Measurements from ENCODE around the gene TVP23A. TPM values are rescaled to one million over a fixed set of nuclear protein-coding genes. Genes with fewer than 3 reads are reported as not detected.

The TVP23A gene
- total RNA-seq, 1 experiment from 2014 or later: not detected

- Mint-ChIP-seq H3K9me3 (ENCODE audit: unreplicated experiment) (no peaks in the 10 kb centered on the region), H3K4me1 (ENCODE audit: insufficient read depth, unreplicated experiment) (no peaks in the 10 kb centered on the region), H3K36me3 (ENCODE audit: insufficient read depth, unreplicated experiment) (peaks cover 46% of the 10 kb centered on the region), H3K4me3 (ENCODE audit: unreplicated experiment) (no peak overlapping the region), H3K27me3 (ENCODE audit: insufficient read depth, unreplicated experiment) (no peaks in the 10 kb centered on the region), H3K27ac (ENCODE audit: low read depth, unreplicated experiment) (no peak overlapping the region)
- BruUV-seq (replicated peaks): no TSS peak
- no peak for TF ChIP-seq CTCF (IDR thresholded peaks at IDR 0.05; ENCODE audit: unreplicated experiment)
- ChIA-PET POLR2A (no interaction called here), CTCF (interaction anchor here (0.6 kb wide), 1 partner anchor 219 kb away, joined by 3 read pairs; no protein-coding TSS in a partner anchor)
- intact Hi-C loops (cut with micrococcal nuclease): no loop called here
- no peak for DNase-seq (ENCODE audit: unreplicated experiment)
Measured at GRCh38 chr16:10760858-10761257, 57.7 kb downstream of the TVP23A start.

GRCh38 chr16:10756574-10756973 lies 62.0 kb downstream of the TVP23A start:
- no peak overlapping the region for H3K4me3 Mint-ChIP-seq (ENCODE audit: unreplicated experiment)
- CTCF ChIA-PET: interaction anchor here (1.0 to 1.2 kb wide), 2 partner anchors 13 to 162 kb away, joined by 4 to 6 read pairs; partner anchors contain the start of gene NUBP1

DNA sequence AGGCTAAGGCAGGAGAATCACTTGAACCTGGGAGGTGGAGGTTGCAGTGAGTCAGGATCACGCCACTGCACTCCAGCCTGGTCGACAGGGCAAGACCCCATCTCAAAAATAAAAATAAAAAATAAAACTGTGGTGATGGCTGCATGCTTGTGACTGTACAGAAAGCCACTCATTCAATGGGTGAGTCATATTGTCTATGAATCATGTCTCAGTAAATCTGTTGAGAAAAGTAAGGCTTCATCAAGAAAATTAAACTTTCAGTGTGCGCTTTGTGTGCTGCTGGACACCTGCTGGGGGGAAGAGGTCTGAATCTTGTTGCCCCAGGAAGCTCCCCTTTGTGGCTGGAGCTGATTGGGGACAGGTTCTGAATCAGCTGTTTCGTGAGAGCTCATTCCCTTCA lies 63.7 kb downstream of the TVP23A start:
- Mint-ChIP-seq H3K36me3 (ENCODE audit: insufficient read depth, unreplicated experiment) (peaks cover 40% of the 10 kb centered on the region), H3K4me1 (ENCODE audit: insufficient read depth, unreplicated experiment) (peaks cover 11% of the 10 kb centered on the region), H3K27me3 (ENCODE audit: insufficient read depth, unreplicated experiment) (no peaks in the 10 kb centered on the region), H3K9me3 (ENCODE audit: unreplicated experiment) (no peaks in the 10 kb centered on the region), H3K27ac (ENCODE audit: low read depth, unreplicated experiment) (no peak overlapping the region), H3K4me3 (ENCODE audit: unreplicated experiment) (no peak overlapping the region)
- no TSS peak for BruUV-seq (replicated peaks)
- DNase-seq (ENCODE audit: unreplicated experiment): peak; percentile 34
- POLR2A ChIA-PET: interaction anchor here (0.6 to 0.9 kb wide), 2 partner anchors 140 to 164 kb away, joined by 3 read pairs; no protein-coding TSS in a partner anchor
- CTCF ChIA-PET: interaction anchor here (0.6 to 1.1 kb wide), 2 partner anchors 164 to 376 kb away, joined by 3 to 6 read pairs; no protein-coding TSS in a partner anchor
- TF ChIP-seq CTCF (IDR thresholded peaks at IDR 0.05; ENCODE audit: unreplicated experiment): no peak
- intact Hi-C loops (cut with micrococcal nuclease): loop anchor here (5.0 kb wide), 1 partner anchor 162 kb away; no protein-coding TSS in a partner anchor

More at GRCh38 chr16:10756574-10756973, 62.0 kb downstream of the TVP23A start:
- no peak for DNase-seq (ENCODE audit: unreplicated experiment)
- POLR2A ChIA-PET: interaction anchor here (0.6 kb wide), 1 partner anchor 187 kb away, joined by 3 read pairs; the partner anchor contains the start of gene CLEC16A
- H3K9me3 Mint-ChIP-seq (ENCODE audit: unreplicated experiment): no peaks in the 10 kb centered on the region
- H3K4me1 Mint-ChIP-seq (ENCODE audit: insufficient read depth, unreplicated experiment): peaks cover 11% of the 10 kb centered on the region
- H3K36me3 Mint-ChIP-seq (ENCODE audit: insufficient read depth, unreplicated experiment): peaks cover 50% of the 10 kb centered on the region
- no TSS peak for BruUV-seq (replicated peaks)
- no peak overlapping the region for H3K27ac Mint-ChIP-seq (ENCODE audit: low read depth, unreplicated experiment)
- no peak for TF ChIP-seq CTCF (IDR thresholded peaks at IDR 0.05; ENCODE audit: unreplicated experiment)
- intact Hi-C loops (cut with micrococcal nuclease): loop anchor here (5.0 kb wide), 1 partner anchor 161 kb away; no protein-coding TSS in a partner anchor
- H3K27me3 Mint-ChIP-seq (ENCODE audit: insufficient read depth, unreplicated experiment): no peaks in the 10 kb centered on the region

GRCh38 chr16:10753670-10754069 lies 64.9 kb downstream of the TVP23A start:
- Mint-ChIP-seq H3K36me3 (ENCODE audit: insufficient read depth, unreplicated experiment) (peaks cover 42% of the 10 kb centered on the region), H3K4me3 (ENCODE audit: unreplicated experiment) (no peak overlapping the region), H3K4me1 (ENCODE audit: insufficient read depth, unreplicated experiment) (peaks cover 11% of the 10 kb centered on the region), H3K27me3 (ENCODE audit: insufficient read depth, unreplicated experiment) (no peaks in the 10 kb centered on the region), H3K9me3 (ENCODE audit: unreplicated experiment) (no peaks in the 10 kb centered on the region), H3K27ac (ENCODE audit: low read depth, unreplicated experiment) (no peak overlapping the region)
- POLR2A ChIA-PET: no interaction called here
- TF ChIP-seq CTCF (IDR thresholded peaks at IDR 0.05; ENCODE audit: unreplicated experiment): no peak
- intact Hi-C loops (cut with micrococcal nuclease): no loop called here
- no TSS peak for BruUV-seq (replicated peaks)
- DNase-seq (ENCODE audit: unreplicated experiment): no peak
- CTCF ChIA-PET: interaction anchor here (0.6 to 1.0 kb wide), 3 partner anchors 165 to 420 kb away, joined by 3 to 6 read pairs (median 4); no protein-coding TSS in a partner anchor
